Stimulated activated CD8-positive, alpha-beta memory T cell treated with anti-CD3 and anti-CD28 coated beads, Interleukin-2, amount 100 ng/mL, for 48 hours (primary cell): ENCODE results near the gene PREP.
"Not testable (repeated sequence)": the region's sequence is repeated elsewhere in the genome, so short reads cannot be mapped to it uniquely, and the experiment has no call there.

Experiments used
- DNase-seq, 2 donors: peaks; one replicate each; pipeline ENCODE4 v3.0.0-alpha.2; 2020; ENCODE audit warnings: low read depth in 2 of 2

The PREP gene

GRCh38 chr6:105345506-105345905 lies 57.4 kb downstream of the PREP start:
- DNase-seq, result no peak

GRCh38 chr6:105344881-105345370 lies 58.0 kb downstream of the PREP start:
- no peak for DNase-seq

GRCh38 chr6:105338350-105338983 lies 64.4 kb downstream of the PREP start:
- not testable (repeated sequence) for DNase-seq

- no peak for DNase-seq
These were observed 65.9 kb downstream of the PREP start for GRCh38 chr6:105336986-105337385.

- no peak for DNase-seq
These were observed 70.3 kb downstream of the PREP start for GRCh38 chr6:105332576-105332975.

- no peak for DNase-seq
These were observed 71.0 kb downstream of the PREP start for GRCh38 chr6:105331927-105332326.

GRCh38 chr6:105330913-105331312 lies 72.0 kb downstream of the PREP start:
- DNase-seq, result no peak

GRCh38 chr6:105330364-105330763 lies 72.5 kb downstream of the PREP start:
- no peak for DNase-seq

GRCh38 chr6:105326833-105327770 lies 75.8 kb downstream of the PREP start:
- DNase-seq, result no peak

- DNase-seq, result no peak
These were observed 76.7 kb downstream of the PREP start for GRCh38 chr6:105326216-105326615.

- DNase-seq, result no peak
These were observed 78.4 kb downstream of the PREP start for GRCh38 chr6:105324386-105324950.

GRCh38 chr6:105322499-105323225 lies 80.2 kb downstream of the PREP start:
- DNase-seq, result no peak

- DNase-seq, result no peak
These were observed 81.2 kb downstream of the PREP start for GRCh38 chr6:105321728-105322127.

GRCh38 chr6:105321207-105321606 lies 81.7 kb downstream of the PREP start:
- no peak for DNase-seq

GRCh38 chr6:105320765-105321164 lies 82.1 kb downstream of the PREP start:
- no peak for DNase-seq

GRCh38 chr6:105320271-105320670 lies 82.6 kb downstream of the PREP start:
- no peak for DNase-seq

GRCh38 chr6:105319331-105319730 lies 83.6 kb downstream of the PREP start:
- no peak for DNase-seq

GRCh38 chr6:105318660-105319059 lies 84.2 kb downstream of the PREP start:
- DNase-seq, result no peak

GRCh38 chr6:105317607-105318533 lies 85.0 kb downstream of the PREP start:
- no peak for DNase-seq

GRCh38 chr6:105313211-105313610 lies 89.7 kb downstream of the PREP start:
- DNase-seq, result no peak

GRCh38 chr6:105310947-105311346 lies 91.9 kb downstream of the PREP start:
- DNase-seq, result no peak
